ENCODE results near the gene CHD5. TPM values are rescaled to one million over a fixed set of nuclear protein-coding genes. Genes with fewer than 3 reads are reported as not detected.

CHD5 gene
- total RNA-seq, 2 experiments from 2014 or later, result 0.44 to 0.56 TPM

GRCh38 chr1:6208723-6209660, 28.9 kb upstream of the CHD5 start:
- H3K36me3 Mint-ChIP-seq, result no peaks in the 10 kb centered on the region
- no peak overlapping the region for H3K4me3 Mint-ChIP-seq
- H3K27me3 Mint-ChIP-seq, result peaks cover 52% of the 10 kb centered on the region
- H3K9me3 Mint-ChIP-seq, result no peaks in the 10 kb centered on the region
- peak; percentile 37 for DNase-seq
- H3K4me1 Mint-ChIP-seq, result peaks cover 7% of the 10 kb centered on the region
- H3K27ac Mint-ChIP-seq, result no peak overlapping the region

- Mint-ChIP-seq H3K4me3 (no peak overlapping the region), H3K27ac (no peak overlapping the region), H3K4me1 (peaks cover 7% of the 10 kb centered on the region), H3K27me3 (peaks cover 48% of the 10 kb centered on the region), H3K36me3 (no peaks in the 10 kb centered on the region), H3K9me3 (no peaks in the 10 kb centered on the region)
- no peak for DNase-seq
Observed at GRCh38 chr1:6207921-6208320, 27.8 kb upstream of the CHD5 start.

- Mint-ChIP-seq H3K36me3 (no peaks in the 10 kb centered on the region), H3K27ac (no peak overlapping the region), H3K4me3 (peak overlapping the region; percentile 69), H3K9me3 (no peaks in the 10 kb centered on the region), H3K4me1 (peaks cover 7% of the 10 kb centered on the region), H3K27me3 (peaks cover 41% of the 10 kb centered on the region)
- no peak for DNase-seq
Observed at GRCh38 chr1:6207075-6207885, 27.2 kb upstream of the CHD5 start.

GRCh38 chr1:6206520-6206855, 26.4 kb upstream of the CHD5 start:
- Mint-ChIP-seq H3K27me3 (peaks cover 37% of the 10 kb centered on the region), H3K27ac (no peak overlapping the region), H3K36me3 (no peaks in the 10 kb centered on the region), H3K9me3 (no peaks in the 10 kb centered on the region), H3K4me1 (peaks cover 7% of the 10 kb centered on the region), H3K4me3 (peak overlapping the region; percentile 69)
- no peak for DNase-seq

GRCh38 chr1:6205849-6206519, 25.9 kb upstream of the CHD5 start, which contains the start of gene RNF207:
RNF207 (plus strand) TSS chr1:6206119; CDS start chr1:6206536, 417 bp downstream.
- Mint-ChIP-seq H3K27ac (no peak within 1 kb of the TSS), H3K4me3 (peak within 1 kb of the TSS; percentile 69), H3K9me3 (no peaks in the 10 kb centered on the region), H3K4me1 (peaks cover 7% of the 10 kb centered on the region), H3K27me3 (peaks cover 37% of the 10 kb centered on the region), H3K36me3 (no peaks in the 10 kb centered on the region)
- DNase-seq, result peak; percentile 74

GRCh38 chr1:6202256-6202655, 22.1 kb upstream of the CHD5 start:
- no peak overlapping the region for H3K27ac Mint-ChIP-seq
- H3K9me3 Mint-ChIP-seq, result no peaks in the 10 kb centered on the region
- peaks cover 25% of the 10 kb centered on the region for H3K4me1 Mint-ChIP-seq
- H3K36me3 Mint-ChIP-seq, result peaks cover 19% of the 10 kb centered on the region
- no peak for DNase-seq
- H3K4me3 Mint-ChIP-seq, result no peak overlapping the region
- peaks cover 14% of the 10 kb centered on the region for H3K27me3 Mint-ChIP-seq

GRCh38 chr1:6200188-6200809, 20.2 kb upstream of the CHD5 start:
- H3K4me1 Mint-ChIP-seq, result peaks cover 34% of the 10 kb centered on the region
- H3K27me3 Mint-ChIP-seq, result peaks cover 6% of the 10 kb centered on the region
- H3K4me3 Mint-ChIP-seq, result peak overlapping the region; percentile 93
- DNase-seq, result no peak
- H3K36me3 Mint-ChIP-seq, result peaks cover 29% of the 10 kb centered on the region
- H3K9me3 Mint-ChIP-seq, result no peaks in the 10 kb centered on the region
- H3K27ac Mint-ChIP-seq, result peak overlapping the region; percentile 94

- H3K4me3 Mint-ChIP-seq, result peak within 1 kb of the TSS; percentile 93
- DNase-seq, result peak; percentile 96
- peaks cover 32% of the 10 kb centered on the region for H3K4me1 Mint-ChIP-seq
- H3K36me3 Mint-ChIP-seq, result peaks cover 31% of the 10 kb centered on the region
- H3K27me3 Mint-ChIP-seq, result peaks cover 6% of the 10 kb centered on the region
- H3K27ac Mint-ChIP-seq, result peak within 1 kb of the TSS; percentile 94
- no peaks in the 10 kb centered on the region for H3K9me3 Mint-ChIP-seq
Observed at GRCh38 chr1:6199298-6200187, 19.4 kb upstream of the CHD5 start, which contains the start of gene RPL22. RPL22 (minus strand) TSS chr1:6199595; CDS start chr1:6199573, 22 bp downstream.

GRCh38 chr1:6198646-6199297, 18.7 kb upstream of the CHD5 start:
- no peak for DNase-seq
- peak overlapping the region; percentile 93 for H3K4me3 Mint-ChIP-seq
- H3K36me3 Mint-ChIP-seq, result peaks cover 33% of the 10 kb centered on the region
- H3K9me3 Mint-ChIP-seq, result no peaks in the 10 kb centered on the region
- peaks cover under 1% of the 10 kb centered on the region for H3K27me3 Mint-ChIP-seq
- H3K27ac Mint-ChIP-seq, result peak overlapping the region; percentile 94
- H3K4me1 Mint-ChIP-seq, result peaks cover 32% of the 10 kb centered on the region

- Mint-ChIP-seq H3K27me3 (no peaks in the 10 kb centered on the region), H3K27ac (peak overlapping the region; percentile 94), H3K9me3 (no peaks in the 10 kb centered on the region), H3K4me3 (peak overlapping the region; percentile 93), H3K4me1 (peaks cover 36% of the 10 kb centered on the region), H3K36me3 (peaks cover 36% of the 10 kb centered on the region)
- no peak for DNase-seq
Observed at GRCh38 chr1:6197746-6198427, 17.8 kb upstream of the CHD5 start.

GRCh38 chr1:6191968-6192367, 11.8 kb upstream of the CHD5 start:
- Mint-ChIP-seq H3K4me1 (peaks cover 25% of the 10 kb centered on the region), H3K36me3 (peaks cover 42% of the 10 kb centered on the region), H3K4me3 (no peak overlapping the region), H3K27ac (no peak overlapping the region), H3K27me3 (no peaks in the 10 kb centered on the region), H3K9me3 (no peaks in the 10 kb centered on the region)
- no peak for DNase-seq

- H3K4me1 Mint-ChIP-seq, result peaks cover 37% of the 10 kb centered on the region
Observed at GRCh38 chr1:6188466-6188865, 8.3 kb upstream of the CHD5 start.

More at GRCh38 chr1:6188466-6188865, 8.3 kb upstream of the CHD5 start:
- Mint-ChIP-seq H3K4me3 (no peak overlapping the region), H3K36me3 (peaks cover 52% of the 10 kb centered on the region), H3K27ac (no peak overlapping the region), H3K27me3 (no peaks in the 10 kb centered on the region), H3K9me3 (no peaks in the 10 kb centered on the region)
- no peak for DNase-seq

All from activated naive CD8-positive, alpha-beta T cell treated with anti-CD3 and anti-CD28 coated beads for 36 hours (primary cell).